Esophagus muscularis mucosa (tissue), 4 donors: ENCODE measurements around the gene SENP6. TPM values are rescaled to one million over a fixed set of nuclear protein-coding genes. Genes with fewer than 3 reads are reported as not detected.
A peak's percentile ranks its signal among the peaks of the same experiment; 100 is the strongest.

Experiments
- DNase-seq: peaks from one replicate; pipeline ENCODE4 v3.0.0-alpha.2; 2017; ENCODE audit errors: extremely low spot score
- H3K27ac ChIP-seq, 4 donors: fragments of 200-600 bp; sonication (generic); replicated peaks in 1 of 4; 1 replicate in 3 of 4; 2 replicates in 1 of 4; pipeline ENCODE4 v1.5.1; 2016 to 2019; ENCODE audit warnings: mild to moderate bottlenecking in 1 of 4
- H3K27me3 ChIP-seq, 4 donors: fragments of 200-600 bp; sonication (generic); one replicate each; pipeline versions ENCODE4 v1.5.1 to v1.6.0; 2016 to 2019
- H3K36me3 ChIP-seq, 4 donors: fragments of 200-600 bp; sonication (generic); one replicate each; pipeline ENCODE4 v1.5.1; 2016 to 2019
- H3K4me1 ChIP-seq, 4 donors: fragments of 200-600 bp; sonication (generic); one replicate each; pipeline ENCODE4 v1.5.1; 2016 to 2019
- H3K4me3 ChIP-seq, 4 donors: fragments of 200-600 bp; sonication (generic); 1 replicate in 2 of 4; 2 replicates in 2 of 4; pipeline ENCODE4 v1.5.1; 2016 to 2019; ENCODE audit warnings: mild to moderate bottlenecking in 4 of 4, moderate library complexity in 1 of 4
- H3K9me3 ChIP-seq, 4 donors: fragments of 200-600 bp; sonication (generic); 1 replicate in 3 of 4; 2 replicates in 1 of 4; pipeline ENCODE4 v1.5.1; 2016 to 2019
- CTCF ChIP-seq, 3 experiments: fragments of 200-600 bp in 2 of 3; fragments of 450-650 bp in 1 of 3; sonication (generic) in 2 of 3; IDR thresholded peaks; one replicate each; pipeline ENCODE4 v1.5.1; 2017 to 2019; ENCODE audit warnings: antibody characterized with exemption in 3 of 3, mild to moderate bottlenecking in 2 of 3, moderate library complexity in 1 of 3
- EP300 ChIP-seq: sonication (generic); formaldehyde crosslinking; IDR thresholded peaks from one replicate; pipeline ENCODE4 v1.6.1; 2017; ENCODE audit warnings: antibody characterized with exemption
- POLR2A ChIP-seq: fragments of 450-650 bp; IDR thresholded peaks from one replicate; pipeline ENCODE4 v1.6.1; 2017; ENCODE audit warnings: antibody characterized with exemption, moderate library complexity, mild to moderate bottlenecking, low read depth
- POLR2AphosphoS5 ChIP-seq, 2 donors: sonication (generic); formaldehyde crosslinking; IDR thresholded peaks; one replicate each; pipeline ENCODE4 v1.6.1; 2017; ENCODE audit warnings: antibody characterized with exemption in 2 of 2
- WGBS: methylation state at CpG from one replicate; pipeline ENCODE4 v1.1.5; 2018; 5-methylcytosine and 5-hydroxymethylcytosine counted together
- intact Hi-C: fragments of 100-400 bp; cut with DNase I; formaldehyde crosslinking; loops from one replicate; pipeline ENCODE4 v1.15.1; 2023
- total RNA-seq, 4 donors: library from RNA; depleted of rRNA; stranded (reverse); fragments of >200 nt; gene quantifications; one replicate each; pipeline versions ENCODE4 v1.1.0 to v1.2.1, GENCODE V29; 2016

SENP6 gene
- total RNA-seq, 4 donors from 2014 or later, result 91.8 to 145 (median 107) TPM

- no peak for DNase-seq
- intact Hi-C loops, result no loop called here
- H3K27me3 ChIP-seq, result peaks cover 0 to 4% (median 0%) of the 10 kb centered on the region in 4 donors
- 96% methylated on average over 3 of the region's 3 CpGs for WGBS
- TF ChIP-seq POLR2AphosphoS5 (IDR thresholded peaks at IDR 0.05) (no peak), EP300 (no peak), POLR2A (no peak), CTCF (IDR thresholded peaks at IDR 0.05) (no peak)
- H3K4me3 ChIP-seq, result no peak overlapping the region
- peaks cover 4 to 13% (median 10%) of the 10 kb centered on the region in 4 donors for H3K4me1 ChIP-seq
- no peak overlapping the region for H3K27ac ChIP-seq
- H3K9me3 ChIP-seq, result no peaks in the 10 kb centered on the region
- H3K36me3 ChIP-seq, result no peaks in the 10 kb centered on the region
Observed at GRCh38 chr6:75745404-75745803, 143.7 kb downstream of the SENP6 start.

DNA sequence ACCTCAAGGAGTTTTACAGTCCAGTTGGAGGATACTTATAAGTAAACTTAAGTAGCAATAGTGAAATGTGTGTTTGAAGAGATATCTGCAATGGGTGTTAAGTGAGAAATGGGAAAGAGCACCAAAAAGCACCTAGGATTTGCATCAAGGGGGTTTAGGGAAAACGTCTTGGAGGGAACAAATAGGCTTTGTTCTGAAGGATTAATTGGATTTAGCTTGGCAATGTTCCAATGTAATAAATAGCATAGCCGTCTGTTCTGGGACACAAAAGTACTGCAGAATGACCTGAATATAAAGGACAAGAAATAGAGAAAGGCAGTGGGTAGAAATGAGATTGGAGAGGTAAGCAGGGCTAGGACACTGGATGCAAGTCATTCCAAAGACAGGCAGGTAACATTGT, 144.5 kb downstream of the SENP6 start:
- Histone ChIP-seq H3K36me3 (no peaks in the 10 kb centered on the region), H3K27me3 (peaks cover 0 to 4% (median 0%) of the 10 kb centered on the region in 4 donors), H3K27ac (no peak overlapping the region), H3K9me3 (no peaks in the 10 kb centered on the region), H3K4me3 (no peak overlapping the region), H3K4me1 (peaks cover 12 to 20% (median 17%) of the 10 kb centered on the region in 4 donors)
- intact Hi-C loops, result no loop called here
- WGBS, result 21% methylated on average over 2 of the region's 2 CpGs
- no peak for TF ChIP-seq POLR2A
- TF ChIP-seq POLR2AphosphoS5 (IDR thresholded peaks at IDR 0.05), result no peak
- no peak for TF ChIP-seq EP300
- TF ChIP-seq CTCF (IDR thresholded peaks at IDR 0.05), result no peak
- no peak for DNase-seq

GRCh38 chr6:75747152-75747992, 145.7 kb downstream of the SENP6 start:
- no peak for DNase-seq
- no peak overlapping the region for H3K4me3 ChIP-seq
- no peak overlapping the region for H3K27ac ChIP-seq
- intact Hi-C loops, result no loop called here
- no peaks in the 10 kb centered on the region for H3K9me3 ChIP-seq
- 95% methylated on average over 9 of the region's 9 CpGs for WGBS
- TF ChIP-seq EP300 (no peak), POLR2AphosphoS5 (IDR thresholded peaks at IDR 0.05) (no peak), CTCF (IDR thresholded peaks at IDR 0.05) (no peak), POLR2A (no peak)
- peaks cover 18 to 25% (median 19%) of the 10 kb centered on the region in 4 donors for H3K4me1 ChIP-seq
- no peaks in the 10 kb centered on the region for H3K36me3 ChIP-seq
- H3K27me3 ChIP-seq, result peaks cover 0 to 2% (median 0%) of the 10 kb centered on the region in 4 donors

DNA sequence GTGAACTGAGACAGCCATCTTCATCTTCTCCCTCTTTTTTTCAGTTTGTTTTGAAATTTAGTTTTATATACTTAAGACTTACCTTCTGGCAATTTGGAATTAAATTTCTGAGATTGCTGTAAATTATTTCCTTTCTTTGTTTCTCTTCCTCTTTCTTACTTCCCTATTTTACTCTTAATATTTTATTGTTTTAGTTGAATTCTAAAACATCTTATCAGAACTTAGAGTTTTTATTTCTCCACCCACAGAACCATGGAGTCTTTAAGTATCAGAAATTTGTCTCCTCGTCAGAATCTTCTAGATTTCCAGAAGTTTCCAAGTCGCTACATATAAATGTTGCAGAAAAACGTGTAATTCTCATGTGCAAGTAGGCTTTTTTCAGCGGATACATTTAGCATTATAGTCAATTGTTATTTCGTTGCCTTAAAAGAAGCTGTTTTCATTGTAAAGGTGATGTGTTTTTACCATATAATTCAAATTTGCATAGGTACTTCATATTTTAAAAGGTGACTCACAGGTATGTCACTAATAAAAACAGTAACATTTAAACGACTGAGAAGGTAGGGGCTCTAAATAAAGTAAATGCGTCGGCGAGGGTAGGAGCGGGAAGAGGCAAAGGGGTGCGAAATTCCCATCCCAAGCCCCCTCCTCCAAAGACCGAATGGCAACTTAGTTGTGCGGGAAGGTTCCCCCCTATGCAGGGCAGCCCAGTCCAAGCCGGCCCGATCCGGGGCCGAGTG, 146.5 kb downstream of the SENP6 start:
- WGBS, result 14% methylated on average over 17 of the region's 17 CpGs
- no peak for DNase-seq
- Histone ChIP-seq H3K4me3 (peak overlapping the region; percentile 71 to 97 (median 91)), H3K9me3 (no peaks in the 10 kb centered on the region), H3K27ac (peak overlapping the region; percentile 83 to 85 (median 84)), H3K4me1 (peaks cover 19 to 31% (median 19%) of the 10 kb centered on the region in 4 donors), H3K36me3 (no peaks in the 10 kb centered on the region), H3K27me3 (no peaks in the 10 kb centered on the region)
- intact Hi-C loops, result no loop called here
- TF ChIP-seq CTCF (IDR thresholded peaks at IDR 0.05) (no peak), EP300 (no peak), POLR2A (no peak), POLR2AphosphoS5 (IDR thresholded peaks at IDR 0.05) (peak in 1 of 2 donors; percentile 3)
